GM19452 (cell line): ENCODE measurements around the gene NGF.

Experiments
- ATAC-seq: cut with Tn5 transposase; IDR thresholded peaks from one replicate; pipeline ENCODE4 v1.9.1; 2021; ENCODE audit not compliant: unreplicated experiment

The NGF gene

GRCh38 chr1:115240297-115240696 is 97.8 kb downstream of the NGF start:
- ATAC-seq: no peak

GRCh38 chr1:115239426-115239825 is 98.6 kb downstream of the NGF start:
- no peak for ATAC-seq

GRCh38 chr1:115239148-115239422 is 99.0 kb downstream of the NGF start:
- ATAC-seq: no peak

- ATAC-seq: no peak
These were observed 99.5 kb downstream of the NGF start for GRCh38 chr1:115238336-115239147.

- no peak for ATAC-seq
These were observed 100.5 kb downstream of the NGF start for GRCh38 chr1:115237507-115237906.

GRCh38 chr1:115237023-115237422 is 101.0 kb downstream of the NGF start:
- ATAC-seq: no peak
